ENCODE data around the gene SIRT3.

DNA sequence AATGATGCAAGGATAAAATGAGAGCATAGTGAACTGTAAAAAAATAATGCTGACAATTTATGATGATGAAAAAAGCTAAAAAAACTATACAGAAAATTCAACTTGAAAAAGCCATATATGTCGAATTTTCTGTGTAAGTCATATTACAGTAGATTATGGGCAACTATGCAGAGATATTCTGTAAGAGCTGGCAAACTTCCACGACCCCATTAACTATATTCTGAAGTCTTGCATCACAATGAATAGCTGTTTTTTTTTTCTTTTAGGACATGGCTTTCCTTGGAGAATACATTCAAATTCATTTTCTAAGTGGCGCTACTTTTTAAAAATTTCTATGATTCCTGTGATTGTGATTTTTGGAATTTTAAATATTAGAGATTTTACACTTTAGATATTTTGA is 19.0 kb upstream of the SIRT3 start:
- TF ChIP-seq, protein P1, sequence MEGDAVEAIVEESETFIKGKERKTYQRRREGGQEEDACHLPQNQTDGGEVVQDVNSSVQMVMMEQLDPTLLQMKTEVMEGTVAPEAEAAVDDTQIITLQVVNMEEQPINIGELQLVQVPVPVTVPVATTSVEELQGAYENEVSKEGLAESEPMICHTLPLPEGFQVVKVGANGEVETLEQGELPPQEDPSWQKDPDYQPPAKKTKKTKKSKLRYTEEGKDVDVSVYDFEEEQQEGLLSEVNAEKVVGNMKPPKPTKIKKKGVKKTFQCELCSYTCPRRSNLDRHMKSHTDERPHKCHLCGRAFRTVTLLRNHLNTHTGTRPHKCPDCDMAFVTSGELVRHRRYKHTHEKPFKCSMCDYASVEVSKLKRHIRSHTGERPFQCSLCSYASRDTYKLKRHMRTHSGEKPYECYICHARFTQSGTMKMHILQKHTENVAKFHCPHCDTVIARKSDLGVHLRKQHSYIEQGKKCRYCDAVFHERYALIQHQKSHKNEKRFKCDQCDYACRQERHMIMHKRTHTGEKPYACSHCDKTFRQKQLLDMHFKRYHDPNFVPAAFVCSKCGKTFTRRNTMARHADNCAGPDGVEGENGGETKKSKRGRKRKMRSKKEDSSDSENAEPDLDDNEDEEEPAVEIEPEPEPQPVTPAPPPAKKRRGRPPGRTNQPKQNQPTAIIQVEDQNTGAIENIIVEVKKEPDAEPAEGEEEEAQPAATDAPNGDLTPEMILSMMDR (IDR thresholded peaks at IDR 0.05 in 4 of 5, conservative IDR thresholded peaks at IDR 0.05 in 1 of 5) = no peak
- no peak for TF ChIP-seq POLR2A (IDR thresholded peaks at IDR 0.05)

Data from gastrocnemius medialis (tissue), 4 donors.